Fibroblast of the aortic adventitia (primary cell): ENCODE measurements around the gene WFIKKN1. TPM values are rescaled to one million over a fixed set of nuclear protein-coding genes. Genes with fewer than 3 reads are reported as not detected.

ENCODE experiments used
- DNase-seq: peaks from one replicate; pipeline ENCODE4 v3.0.0-alpha.2; 2010; ENCODE audit warnings: low read depth
- H3K4me3 ChIP-seq: 2 replicates; pipeline ENCODE4 v1.5.1; 2011; ENCODE audit warnings: low read depth, mild to moderate bottlenecking, control low read depth, low read length, moderate library complexity
- CTCF ChIP-seq: IDR thresholded peaks from 2 replicates; pipeline ENCODE4 v1.5.1; 2011; ENCODE audit warnings: mild to moderate bottlenecking, low read length, control low read depth, inconsistent platforms; ENCODE audit not compliant: insufficient read depth
- total RNA-seq: library from RNA; depleted of rRNA; stranded (reverse); fragments of >200 nt; gene quantifications from 2 replicates; pipeline ENCODE4 v1.2.3, GENCODE V29; 2012; ENCODE audit warnings: low replicate concordance

Gene WFIKKN1
- total RNA-seq, 1 donor: 0.18 TPM

- peak overlapping the region; percentile 48 for H3K4me3 ChIP-seq
- no peak for TF ChIP-seq CTCF
- no peak for DNase-seq
Observed at GRCh38 chr16:675884-676564, 45.2 kb downstream of the WFIKKN1 start.

DNA sequence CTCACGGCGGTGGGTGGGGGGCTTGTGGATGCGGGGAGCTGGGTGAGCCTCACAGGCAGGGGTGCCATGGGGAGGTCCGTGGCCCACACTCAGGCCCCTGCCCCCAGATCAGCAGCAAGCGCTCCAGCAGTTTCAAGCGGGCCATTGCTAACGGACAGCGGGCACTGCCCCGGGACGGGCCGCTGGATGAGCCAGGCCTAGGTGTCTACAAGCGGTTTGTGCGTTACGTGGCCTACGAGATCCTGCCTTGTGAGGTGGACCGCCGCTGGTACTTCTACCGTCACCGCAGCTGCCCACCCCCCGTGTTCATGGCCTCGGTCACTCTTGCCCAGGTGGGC lies 45.7 kb downstream of the WFIKKN1 start:
- no peak for TF ChIP-seq CTCF
- DNase-seq: no peak
- no peak overlapping the region for H3K4me3 ChIP-seq

GRCh38 chr16:676913-677312 lies 46.1 kb downstream of the WFIKKN1 start:
- TF ChIP-seq CTCF: no peak
- no peak overlapping the region for H3K4me3 ChIP-seq
- no peak for DNase-seq

- H3K4me3 ChIP-seq: no peak overlapping the region
- no peak for DNase-seq
- no peak for TF ChIP-seq CTCF
Observed at GRCh38 chr16:677316-678190, 46.8 kb downstream of the WFIKKN1 start.

DNA sequence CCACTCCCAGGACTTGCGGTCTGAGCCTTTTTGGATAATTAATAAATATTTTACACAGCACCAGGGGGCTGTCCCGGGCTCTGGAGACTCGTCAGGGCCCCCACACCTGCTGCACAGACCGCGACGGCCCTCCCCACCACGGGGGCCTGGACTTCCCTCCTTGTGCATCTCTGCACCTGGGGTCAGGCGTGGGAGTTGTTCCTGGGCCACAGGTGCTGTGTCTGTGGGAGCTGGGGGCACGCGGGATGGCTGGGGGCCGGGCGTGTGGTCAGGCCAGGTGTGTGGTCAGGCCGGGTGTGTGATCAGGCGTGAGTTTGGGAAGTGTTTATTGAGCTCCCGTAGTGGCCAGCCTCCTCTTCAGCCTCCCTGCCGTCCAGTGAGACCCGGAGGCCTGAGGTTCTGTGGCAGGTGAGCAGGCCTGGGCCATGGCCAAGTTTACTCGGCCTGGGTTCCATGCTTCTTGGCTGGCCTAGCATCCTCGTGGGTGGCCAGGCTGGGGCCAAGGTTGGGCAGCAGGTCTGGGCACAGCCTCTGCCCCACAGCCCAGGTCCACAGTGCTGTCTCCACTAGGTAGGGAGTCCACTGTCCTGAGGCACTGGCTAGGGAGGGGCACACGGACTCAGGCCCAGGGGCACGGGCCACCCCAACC lies 47.5 kb downstream of the WFIKKN1 start:
- no peak for DNase-seq
- no peak for TF ChIP-seq CTCF
- H3K4me3 ChIP-seq: no peak overlapping the region

- DNase-seq: peak; percentile 44
- peak overlapping the region; percentile 65 for H3K4me3 ChIP-seq
Observed at GRCh38 chr16:678858-679813, 48.4 kb downstream of the WFIKKN1 start.

More at GRCh38 chr16:678858-679813, 48.4 kb downstream of the WFIKKN1 start:
- TF ChIP-seq CTCF: no peak
